GM18507 (cell line): ENCODE results near the gene ZNF462.

ENCODE experiments used
- DNase-seq: peaks from one replicate; pipeline ENCODE4 v3.0.0; 2011; ENCODE audit warnings: low read depth; ENCODE audit not compliant: insufficient read length; ENCODE audit errors: extremely low spot score
- FAIRE-seq: peaks from 2 replicates; lab custom pipeline; 2011; peaks lifted over from hg19 to GRCh38; lab: Jason Lieb, UNC

The ZNF462 gene

DNA sequence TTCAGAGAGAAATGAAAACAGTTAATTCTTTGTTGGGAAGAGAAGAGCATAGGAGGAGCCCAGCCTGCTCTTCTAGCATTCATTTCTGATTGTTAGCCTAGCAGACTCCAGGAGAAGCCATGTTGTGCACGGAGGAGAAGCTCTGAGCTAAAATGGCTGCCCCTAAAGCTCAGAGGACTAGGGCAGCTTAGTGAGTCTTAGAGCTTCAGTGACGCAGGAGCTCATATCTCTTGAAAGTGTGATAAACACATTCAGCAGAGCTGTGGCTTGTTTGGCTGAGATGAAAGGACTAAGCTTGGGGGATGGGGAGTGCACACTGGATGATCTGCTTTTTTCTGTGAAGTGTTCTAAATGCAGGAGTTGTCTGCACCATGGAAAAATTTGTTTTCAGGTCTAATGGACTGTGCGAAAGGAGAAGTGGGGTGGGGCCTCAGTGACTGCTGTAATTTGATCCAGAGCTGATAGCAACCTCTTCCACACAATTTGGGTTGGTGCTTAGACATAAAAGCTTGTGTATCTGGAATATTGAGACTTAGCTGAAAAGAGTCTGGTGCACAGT lies 58.5 kb downstream of the ZNF462 start:
- no peak for DNase-seq
- no peak for FAIRE-seq

DNA sequence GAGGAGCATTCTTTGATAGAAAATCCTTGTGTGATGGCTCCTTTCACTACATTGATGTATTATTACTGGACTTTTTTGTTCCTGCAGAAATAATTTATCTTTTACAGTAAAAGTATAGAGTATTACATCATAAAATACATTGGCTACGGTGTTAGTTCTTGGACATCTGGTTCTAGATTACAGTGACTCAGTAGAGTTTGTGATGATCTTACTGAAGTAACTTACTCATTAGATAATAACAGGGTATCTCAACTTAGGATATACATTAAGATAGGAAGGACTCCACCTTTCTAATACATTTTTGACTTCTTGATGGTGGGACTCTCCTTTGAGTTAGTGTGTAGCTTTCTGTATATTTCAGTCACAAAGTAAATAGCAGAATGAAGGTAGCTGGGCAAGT lies 59.1 kb downstream of the ZNF462 start:
- DNase-seq (no peak), FAIRE-seq (no peak)

DNA sequence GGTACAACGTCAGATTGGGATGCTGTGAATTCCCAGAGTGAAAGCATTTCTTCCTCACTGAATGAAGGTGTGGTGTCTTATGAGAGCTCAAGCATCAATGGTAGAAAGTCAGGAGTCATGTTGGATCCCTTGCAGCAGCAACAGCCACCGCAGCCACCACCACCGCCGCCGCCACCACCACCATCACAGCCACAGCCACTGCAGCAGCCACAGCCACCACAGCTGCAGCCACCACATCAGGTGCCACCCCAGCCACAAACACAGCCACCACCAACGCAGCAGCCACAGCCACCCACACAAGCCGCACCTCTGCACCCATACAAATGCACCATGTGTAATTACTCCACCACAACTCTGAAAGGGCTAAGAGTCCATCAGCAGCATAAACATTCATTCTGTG lies 62.4 kb downstream of the ZNF462 start:
- FAIRE-seq: no peak
- no peak for DNase-seq

DNA sequence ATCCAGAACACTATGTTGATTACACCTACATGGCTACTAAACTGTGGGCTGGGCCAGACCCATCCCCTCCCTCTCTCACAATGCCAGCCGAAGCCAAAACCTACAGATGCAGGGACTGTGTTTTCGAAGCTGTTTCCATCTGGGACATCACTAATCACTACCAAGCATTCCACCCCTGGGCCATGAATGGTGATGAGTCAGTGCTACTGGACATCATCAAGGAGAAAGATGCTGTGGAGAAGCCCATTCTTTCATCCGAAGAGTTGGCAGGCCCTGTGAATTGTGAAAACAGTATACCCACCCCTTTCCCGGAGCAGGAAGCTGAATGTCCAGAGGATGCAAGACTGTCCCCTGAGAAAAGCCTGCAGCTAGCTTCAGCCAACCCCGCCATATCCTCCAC lies 65.0 kb downstream of the ZNF462 start:
- no peak for FAIRE-seq

DNA sequence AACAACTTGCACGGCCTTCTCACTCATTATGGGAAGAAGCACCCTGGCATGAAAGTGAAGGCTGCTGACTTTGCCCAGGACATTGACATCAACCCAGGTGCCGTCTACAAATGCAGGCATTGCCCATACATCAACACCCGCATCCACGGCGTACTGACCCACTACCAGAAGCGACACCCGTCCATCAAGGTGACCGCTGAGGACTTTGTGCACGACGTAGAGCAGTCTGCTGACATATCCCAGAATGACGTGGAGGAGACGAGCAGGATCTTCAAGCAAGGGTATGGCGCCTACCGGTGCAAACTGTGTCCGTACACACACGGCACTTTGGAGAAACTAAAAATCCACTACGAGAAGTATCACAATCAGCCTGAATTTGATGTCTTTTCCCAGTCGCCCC lies 65.4 kb downstream of the ZNF462 start:
- FAIRE-seq: no peak
- no peak for DNase-seq

More for the DNA sequence above, 65.0 kb downstream of the ZNF462 start:
- DNase-seq: no peak

DNA sequence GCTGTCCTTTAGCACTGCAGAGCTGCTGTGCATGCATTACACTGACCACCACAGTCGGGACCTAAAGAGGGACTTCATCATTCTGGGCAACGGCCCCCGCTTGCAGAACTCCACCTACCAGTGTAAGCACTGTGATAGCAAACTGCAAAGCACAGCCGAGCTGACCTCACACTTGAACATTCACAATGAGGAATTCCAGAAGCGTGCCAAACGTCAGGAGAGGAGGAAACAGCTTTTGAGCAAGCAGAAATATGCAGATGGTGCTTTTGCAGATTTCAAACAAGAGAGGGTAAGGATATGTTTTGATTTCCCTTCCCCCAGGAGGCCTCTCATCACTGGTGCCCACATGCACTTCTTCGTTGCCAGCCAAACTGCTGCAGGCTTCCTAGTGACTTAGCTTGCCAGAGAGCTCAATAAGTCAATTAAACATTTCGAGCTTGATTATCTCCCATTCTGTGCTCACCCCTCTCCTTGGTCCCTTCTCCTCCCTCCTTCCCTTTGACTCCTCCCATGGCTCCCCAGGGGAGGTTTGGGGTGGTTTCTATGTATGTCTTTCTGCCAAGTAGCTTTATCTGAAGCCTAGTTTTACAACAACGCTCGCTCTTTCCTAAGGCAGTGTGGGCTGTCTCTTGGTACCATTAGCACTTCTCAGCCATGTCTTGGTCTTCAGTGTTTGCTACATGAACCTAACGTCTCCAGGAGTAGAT lies 66.7 kb downstream of the ZNF462 start:
- no peak for DNase-seq
- FAIRE-seq: no peak

DNA sequence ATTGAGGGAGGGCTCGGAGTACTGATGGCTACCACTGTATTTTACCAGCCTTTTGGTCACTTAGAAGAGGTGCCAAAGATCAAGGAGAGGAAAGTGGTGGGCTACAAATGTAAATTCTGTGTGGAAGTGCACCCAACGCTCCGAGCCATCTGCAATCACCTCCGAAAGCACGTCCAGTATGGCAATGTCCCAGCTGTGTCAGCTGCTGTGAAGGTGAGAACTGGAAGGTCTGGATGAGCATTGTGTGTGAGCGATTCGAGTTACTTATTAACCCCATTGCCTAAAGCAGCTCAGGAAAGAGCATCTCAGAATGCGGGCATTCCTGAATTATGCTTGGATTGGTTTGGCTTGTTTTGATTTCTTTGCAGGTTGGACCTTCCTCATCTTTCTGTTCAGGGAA lies 67.5 kb downstream of the ZNF462 start:
- no peak for DNase-seq
- FAIRE-seq: no peak

DNA sequence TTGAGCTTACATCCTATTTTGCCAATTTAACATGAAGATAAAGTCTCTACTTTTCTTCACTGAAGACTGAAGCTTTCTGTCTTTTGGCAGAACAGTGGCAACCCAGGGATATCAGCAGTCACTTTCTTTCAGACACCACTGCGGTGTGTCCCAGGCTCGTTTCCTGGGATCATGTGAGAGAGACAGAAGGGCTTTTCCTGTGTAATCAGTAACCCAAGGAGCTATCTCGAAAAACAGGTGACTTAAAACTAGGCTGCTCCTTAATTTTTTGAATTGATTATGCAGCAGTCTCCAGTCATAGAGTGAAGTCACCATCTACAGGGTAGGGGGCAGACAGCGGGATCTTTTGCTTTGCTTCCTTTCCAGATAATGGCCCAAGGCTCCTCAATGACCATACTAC lies 68.5 kb downstream of the ZNF462 start:
- FAIRE-seq (no peak), DNase-seq (no peak)

DNA sequence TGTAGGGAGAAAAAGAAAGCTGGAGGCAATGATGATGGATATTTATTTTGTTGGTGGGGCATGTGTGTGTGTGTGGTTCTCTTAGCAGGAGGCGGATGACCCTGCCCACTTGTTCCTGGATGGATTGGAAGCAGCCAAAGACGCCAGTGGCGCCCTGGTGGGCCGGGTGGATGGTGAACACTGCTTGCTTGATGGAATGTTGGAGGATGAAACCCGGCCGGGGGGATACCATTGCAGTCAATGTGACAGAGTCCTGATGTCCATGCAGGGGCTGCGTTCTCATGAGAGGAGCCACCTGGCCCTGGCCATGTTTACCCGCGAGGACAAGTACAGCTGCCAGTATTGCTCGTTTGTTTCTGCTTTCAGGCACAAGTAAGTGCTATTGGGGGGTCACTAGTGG lies 69.2 kb downstream of the ZNF462 start:
- DNase-seq (no peak), FAIRE-seq (no peak)

DNA sequence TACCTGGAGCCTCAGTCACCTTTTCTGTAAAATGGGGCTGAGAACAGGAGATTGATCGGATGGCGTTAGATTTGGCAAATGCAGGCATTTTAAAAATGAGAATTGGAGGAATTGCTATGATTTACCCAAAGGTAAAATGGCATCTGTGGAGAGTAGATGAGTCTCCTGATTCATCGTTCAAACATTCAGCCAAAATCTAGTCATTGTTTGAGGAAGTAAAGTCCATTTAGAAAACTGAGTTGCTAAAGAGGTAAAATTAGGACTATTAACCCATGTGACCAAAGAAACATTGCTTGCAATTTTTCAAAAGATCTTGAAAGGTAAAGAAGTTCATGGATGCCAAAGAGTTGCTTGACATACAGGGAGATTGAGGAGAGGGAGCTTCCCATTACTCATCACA lies 69.7 kb downstream of the ZNF462 start:
- DNase-seq (no peak), FAIRE-seq (no peak)

DNA sequence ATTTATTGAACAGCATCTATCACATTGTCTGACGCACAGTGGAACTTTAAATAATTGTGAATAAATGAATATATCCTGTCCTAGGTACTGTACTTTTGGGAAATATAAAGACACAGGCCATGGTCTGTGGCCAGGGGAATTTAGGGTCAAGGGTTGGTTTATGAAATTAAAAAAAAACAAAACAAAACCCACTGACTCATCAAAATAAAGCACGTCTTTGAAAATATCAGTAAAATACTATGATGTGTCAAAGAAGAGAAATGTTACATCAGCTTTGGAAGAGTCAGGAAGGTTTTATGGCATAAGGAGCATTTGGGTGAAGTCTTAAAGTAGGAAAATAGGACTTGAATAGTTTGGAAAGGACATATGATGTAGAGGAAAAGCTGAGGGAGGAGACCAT lies 70.5 kb downstream of the ZNF462 start:
- DNase-seq (no peak), FAIRE-seq (no peak)

DNA sequence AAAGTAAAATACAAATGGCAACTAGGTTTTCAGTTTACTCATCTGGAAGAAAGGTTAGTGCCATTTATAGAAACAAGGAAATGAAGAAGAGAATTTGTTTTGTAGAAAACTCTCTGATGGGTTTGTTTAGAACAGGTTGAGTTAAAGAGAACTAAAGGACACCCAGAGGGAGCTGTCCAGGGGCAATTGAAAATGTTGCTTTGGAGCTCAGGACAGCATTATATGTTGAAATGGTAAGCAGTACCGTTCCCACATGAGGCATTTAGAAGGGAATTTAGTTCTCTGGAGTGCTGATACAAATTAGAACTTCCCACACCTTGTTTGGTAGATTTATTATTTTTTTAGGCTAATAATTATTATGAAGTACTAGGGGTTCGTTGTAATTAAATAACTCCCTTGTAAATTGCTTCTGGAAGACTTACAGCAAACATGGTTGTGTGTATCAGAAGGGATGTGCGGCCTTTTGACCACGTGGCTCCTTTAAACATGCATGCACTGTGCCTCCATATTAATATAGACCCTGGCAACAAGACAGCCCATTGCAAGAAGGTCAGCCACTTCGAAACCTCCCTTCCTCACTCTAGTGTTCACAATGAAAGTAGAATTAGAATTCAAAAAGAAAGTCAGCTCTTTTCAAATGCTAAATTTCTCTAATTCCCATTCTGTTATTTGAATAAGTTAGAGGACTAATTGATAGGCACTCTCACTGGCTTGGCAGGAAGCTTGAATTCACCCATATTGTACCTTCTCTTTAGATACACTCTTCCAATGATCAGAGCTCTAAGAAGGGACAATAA lies 71.7 kb downstream of the ZNF462 start:
- no peak for DNase-seq
- FAIRE-seq: no peak

DNA sequence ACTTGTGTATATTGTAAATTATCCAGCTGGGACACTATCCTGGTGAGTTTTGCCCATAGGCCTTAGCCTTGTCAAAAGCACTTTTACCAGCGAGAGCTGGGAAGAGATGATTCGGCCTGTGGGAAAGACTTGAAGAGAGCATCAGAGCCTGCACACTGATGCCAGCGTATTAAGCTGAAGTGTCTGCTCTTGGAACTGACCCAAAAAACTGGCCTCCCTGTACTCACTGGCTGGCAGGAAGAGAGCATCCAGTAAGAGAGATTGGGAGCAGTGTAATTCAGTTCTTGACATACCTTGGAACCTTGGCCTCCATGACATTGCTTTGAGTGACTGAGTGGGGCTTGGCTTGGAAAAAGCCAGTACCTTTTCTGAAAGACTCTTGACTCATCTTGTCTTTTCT lies 73.7 kb downstream of the ZNF462 start:
- FAIRE-seq: no peak
- DNase-seq: no peak

DNA sequence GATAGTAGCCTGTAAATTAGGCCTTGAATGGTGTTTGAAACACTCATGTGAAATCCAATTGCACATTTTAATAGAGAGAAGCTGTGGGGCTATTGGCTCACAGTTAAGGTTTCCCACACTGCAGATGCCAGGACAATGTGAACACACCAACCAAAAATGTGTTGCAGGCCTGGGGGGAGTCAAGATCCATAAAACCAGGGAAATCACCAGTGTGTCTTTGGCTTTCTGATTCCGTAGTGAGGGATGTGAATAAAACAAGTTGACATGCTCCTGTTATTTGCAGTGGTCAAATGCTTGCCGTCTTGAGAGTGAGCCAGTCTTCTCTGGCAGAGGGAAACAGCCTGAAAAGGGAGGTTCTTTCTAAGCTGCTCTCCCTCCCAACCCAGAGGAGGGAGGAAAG lies 79.0 kb downstream of the ZNF462 start:
- no peak for FAIRE-seq
- no peak for DNase-seq

DNA sequence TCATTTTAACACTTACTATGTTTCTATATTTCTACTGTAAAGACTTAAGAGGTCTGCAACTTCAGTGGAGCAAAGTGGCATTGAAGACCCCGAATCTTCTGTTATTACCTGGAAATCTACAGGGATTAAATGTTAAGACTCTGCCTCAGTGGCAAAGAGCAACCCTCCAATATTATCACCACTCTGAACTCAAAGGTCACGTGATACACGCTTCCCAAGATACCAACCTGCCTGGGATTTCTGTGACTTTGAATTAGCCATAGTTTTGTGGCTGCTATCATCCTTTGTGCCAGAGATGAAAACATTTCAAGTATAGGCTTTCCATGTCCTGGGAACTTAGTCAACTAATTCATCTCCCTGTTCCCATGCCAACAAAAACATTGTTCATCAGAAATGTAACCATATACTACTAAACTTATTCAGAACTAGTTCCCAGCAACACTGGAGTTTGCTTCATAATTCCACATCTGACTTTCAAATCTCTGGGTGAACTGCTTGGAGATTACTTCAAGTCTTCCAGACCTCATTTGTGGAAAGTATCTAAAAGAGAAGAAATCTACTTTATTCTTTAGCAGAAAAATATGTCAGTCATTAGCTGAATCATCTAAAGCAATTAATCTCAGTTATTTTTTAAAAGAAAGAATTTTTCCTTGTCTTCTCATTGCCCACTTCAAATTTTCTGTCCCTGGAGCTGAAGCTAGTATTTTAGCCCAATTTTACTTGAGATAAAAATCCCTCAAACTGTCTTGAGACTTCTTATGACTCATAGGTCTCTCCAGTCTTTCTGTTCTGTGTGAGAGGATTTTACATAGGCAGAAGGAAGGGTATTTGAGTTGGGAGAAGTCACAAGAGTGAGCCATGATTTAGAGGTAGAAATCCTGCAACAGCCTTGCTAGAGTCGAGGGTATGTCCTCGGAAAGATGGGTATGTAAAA lies 83.0 kb downstream of the ZNF462 start:
- FAIRE-seq: no peak

DNA sequence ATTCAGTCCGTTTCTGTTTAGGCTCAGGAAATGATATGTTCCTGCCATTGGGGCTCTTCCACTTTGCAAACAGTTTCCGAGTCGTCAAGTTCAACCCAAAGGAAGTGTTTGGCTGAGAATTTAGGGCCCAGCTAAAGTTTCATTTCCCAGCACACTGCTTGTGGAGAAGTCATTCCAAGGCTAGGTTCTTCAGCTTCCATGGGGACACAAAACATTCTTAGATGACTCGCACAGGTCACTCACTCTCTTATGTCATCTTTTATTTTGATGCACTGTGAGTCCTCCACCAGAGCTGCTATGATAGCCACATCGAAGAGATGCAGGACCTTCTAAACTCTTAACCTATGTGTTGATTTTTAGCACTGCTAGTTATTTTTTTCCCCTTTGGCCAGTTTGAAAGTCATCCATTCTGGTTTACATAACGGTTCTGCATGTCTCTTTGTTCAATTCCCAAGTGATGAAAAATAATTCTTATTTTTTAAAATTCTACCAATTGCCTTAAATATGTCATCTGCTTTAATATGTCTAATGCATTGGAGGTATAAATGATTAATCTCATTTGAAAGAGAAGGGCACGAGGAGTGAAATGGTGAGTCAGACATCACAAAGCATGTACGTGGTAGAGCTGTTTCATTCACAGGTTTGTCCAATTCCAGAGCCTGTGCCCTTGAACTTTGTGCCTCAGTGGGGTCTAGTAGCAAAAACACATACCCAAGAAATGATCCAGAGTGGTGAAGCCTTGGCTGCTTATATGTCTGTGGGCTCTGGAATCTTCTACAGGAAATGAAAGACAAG lies 84.3 kb downstream of the ZNF462 start:
- FAIRE-seq (no peak), DNase-seq (no peak)

More for the DNA sequence above, 83.0 kb downstream of the ZNF462 start:
- no peak for DNase-seq

DNA sequence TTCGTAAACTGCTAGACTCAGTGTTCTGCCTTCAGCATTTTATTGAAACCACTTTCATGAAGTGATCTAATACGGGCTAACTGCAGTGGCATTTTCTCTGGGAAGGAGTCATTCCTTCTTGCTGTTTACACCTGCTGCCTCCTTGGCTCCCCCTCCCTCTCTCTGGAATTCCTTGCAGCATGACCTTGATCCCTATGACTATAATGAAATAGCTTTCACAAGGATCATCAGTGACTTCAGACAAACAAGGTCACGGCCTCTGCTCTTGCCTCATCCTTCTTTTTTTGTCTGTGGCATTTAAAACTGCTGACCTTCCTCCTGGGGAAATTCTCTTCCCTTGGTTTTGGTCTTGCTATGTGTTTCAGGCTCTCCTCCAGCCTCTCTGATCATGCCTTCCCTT lies 90.2 kb downstream of the ZNF462 start:
- no peak for DNase-seq
- FAIRE-seq: no peak

DNA sequence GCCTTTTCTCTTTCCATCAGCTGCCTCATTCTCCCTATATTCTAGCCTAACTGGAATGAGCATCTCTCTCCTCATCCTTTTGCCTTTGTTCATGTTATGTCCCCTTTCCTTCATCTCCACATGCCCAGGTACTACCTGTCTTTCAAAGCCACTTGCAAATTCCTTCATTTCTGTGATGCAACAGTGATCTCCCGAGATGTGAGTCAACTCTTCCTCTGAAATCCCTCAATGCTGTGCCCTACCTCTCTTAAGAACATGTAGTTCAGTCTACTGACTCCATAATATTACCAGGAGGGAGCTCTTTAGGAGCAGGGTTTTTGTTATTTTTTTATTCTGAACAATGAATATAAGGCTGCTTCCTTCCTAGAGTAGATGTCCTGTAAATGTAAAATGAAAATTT lies 91.6 kb downstream of the ZNF462 start:
- FAIRE-seq: no peak
- DNase-seq: no peak
